SHP77 (cell line): Measurements from ENCODE around the gene IL17B.

Experiments
- DNase-seq, 2 experiments: peaks; one replicate each; lab custom pipeline; 2025; lab: John Stamatoyannopoulos, UW

IL17B gene, protein sequence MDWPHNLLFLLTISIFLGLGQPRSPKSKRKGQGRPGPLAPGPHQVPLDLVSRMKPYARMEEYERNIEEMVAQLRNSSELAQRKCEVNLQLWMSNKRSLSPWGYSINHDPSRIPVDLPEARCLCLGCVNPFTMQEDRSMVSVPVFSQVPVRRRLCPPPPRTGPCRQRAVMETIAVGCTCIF

GRCh38 chr5:149379177-149379761 lies at the start of gene IL17B:
Gene IL17B, minus strand, starts transcription at chr5:149379292. Its CDS starts 67 bp downstream, at chr5:149379225.
- DNase-seq, result peak in 1 of 2 experiments; percentile 26

DNA sequence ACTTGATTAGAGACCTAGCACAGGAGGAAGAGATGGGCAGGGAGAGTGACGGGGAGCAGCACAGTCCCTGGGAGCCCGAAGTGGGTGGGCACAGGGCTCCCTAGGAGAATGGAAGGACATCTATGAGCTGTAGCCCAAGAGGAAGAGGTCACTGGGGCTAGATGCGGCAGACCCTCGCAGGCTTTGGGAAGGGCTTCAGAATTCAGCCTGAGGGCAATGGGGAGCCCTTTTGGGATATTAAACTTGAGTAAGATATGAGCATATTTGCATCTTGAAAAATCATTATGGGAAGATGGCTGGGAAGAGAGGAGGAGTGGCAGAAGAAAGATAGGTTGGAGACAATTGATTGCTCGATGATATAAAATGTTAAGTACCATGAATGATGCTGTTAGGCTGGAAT lies 48.9 kb upstream of the IL17B start:
- no peak for DNase-seq

DNA sequence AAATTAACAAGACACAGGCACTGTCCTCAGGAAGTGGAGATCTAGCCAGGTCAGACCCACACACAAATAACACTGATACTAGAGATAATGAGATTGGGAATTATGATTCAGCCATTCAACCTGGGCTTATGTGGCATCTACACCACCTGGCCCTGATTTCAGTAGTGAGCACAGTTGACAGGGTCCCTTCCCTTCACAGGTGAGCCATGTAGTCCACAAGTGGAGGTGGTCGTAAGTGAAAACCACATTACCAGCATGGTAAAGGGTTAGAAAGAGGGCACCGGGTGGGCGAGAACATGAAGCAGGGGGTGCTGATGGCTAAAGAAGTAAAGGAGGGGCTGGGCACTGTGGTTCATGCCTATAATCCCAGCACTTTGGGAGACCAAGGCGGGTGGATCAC lies 48.3 kb upstream of the IL17B start:
- no peak for DNase-seq

GRCh38 chr5:149426931-149427330 lies 47.8 kb upstream of the IL17B start:
- DNase-seq, result no peak

GRCh38 chr5:149425729-149426128 lies 46.6 kb upstream of the IL17B start:
- DNase-seq, result no peak

DNA sequence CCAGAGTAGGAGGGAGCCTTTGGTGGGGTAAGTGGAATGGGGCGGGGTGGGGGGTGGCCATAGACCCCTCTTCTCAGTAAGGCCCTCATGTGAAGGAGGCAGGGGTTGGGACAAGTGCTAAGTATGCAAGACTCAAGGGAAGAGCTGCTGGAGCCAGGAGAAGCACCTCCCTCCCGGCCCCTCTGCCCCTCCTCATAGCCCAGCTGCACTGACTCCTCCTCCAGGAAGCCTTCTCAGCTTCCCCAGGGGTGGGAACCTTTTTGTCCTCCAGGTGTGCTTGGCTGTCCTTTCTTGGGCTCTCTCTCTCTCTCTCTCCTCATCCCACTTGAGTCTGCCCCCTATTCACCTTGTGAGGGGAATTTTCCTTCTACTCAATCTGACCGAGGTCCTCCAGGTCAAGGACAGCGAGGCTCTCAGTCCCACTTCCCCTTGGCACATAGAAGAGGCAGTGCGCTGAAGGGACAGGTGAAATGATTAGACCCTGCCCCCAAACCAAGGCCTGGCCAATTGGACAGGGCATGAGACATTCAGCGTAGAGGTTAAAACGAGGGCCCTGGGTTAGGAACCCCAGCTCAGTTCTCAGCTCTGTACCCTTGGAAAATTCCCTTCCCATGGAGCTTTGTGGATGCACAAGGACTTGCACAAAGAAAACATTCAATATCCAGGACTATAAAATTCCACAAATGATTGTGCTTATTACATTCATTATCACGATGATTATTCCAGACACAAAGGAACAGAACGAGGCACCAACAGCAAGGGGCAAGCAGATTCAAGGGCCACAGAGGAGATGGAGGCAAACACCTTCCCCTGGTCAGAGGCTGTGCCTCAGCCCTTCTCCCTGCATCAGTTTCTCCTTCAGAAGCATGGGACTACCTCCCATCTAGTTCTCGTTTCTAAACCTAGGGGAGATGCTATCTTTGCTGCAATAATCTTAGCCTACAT lies 45.6 kb upstream of the IL17B start:
- DNase-seq, result no peak

DNA sequence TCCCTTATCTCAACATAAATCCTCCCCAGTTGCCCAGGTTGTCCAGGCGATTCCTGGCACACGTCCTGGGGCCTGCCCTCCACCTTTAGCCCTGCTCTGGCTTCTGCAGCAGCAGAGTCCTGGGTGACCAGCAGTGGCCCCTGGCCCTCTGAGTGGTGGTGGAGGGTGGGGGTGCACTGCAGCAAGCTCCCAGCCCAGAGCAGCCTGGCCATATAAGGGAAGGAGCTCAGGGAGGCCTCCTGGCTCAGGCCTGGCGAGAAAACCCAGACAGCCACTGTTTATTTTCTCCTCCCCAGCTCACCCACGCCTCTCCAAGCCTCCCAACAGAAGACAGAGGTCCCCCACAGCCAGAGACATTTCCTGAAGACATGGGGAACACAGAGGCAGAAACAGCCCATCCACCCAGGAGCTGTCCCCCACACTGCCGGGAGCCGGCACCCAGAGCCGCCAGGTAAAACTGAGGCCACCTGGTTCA lies 44.7 kb upstream of the IL17B start:
- DNase-seq, result no peak

- no peak for DNase-seq
Observed at GRCh38 chr5:149423049-149423793, 44.1 kb upstream of the IL17B start.

DNA sequence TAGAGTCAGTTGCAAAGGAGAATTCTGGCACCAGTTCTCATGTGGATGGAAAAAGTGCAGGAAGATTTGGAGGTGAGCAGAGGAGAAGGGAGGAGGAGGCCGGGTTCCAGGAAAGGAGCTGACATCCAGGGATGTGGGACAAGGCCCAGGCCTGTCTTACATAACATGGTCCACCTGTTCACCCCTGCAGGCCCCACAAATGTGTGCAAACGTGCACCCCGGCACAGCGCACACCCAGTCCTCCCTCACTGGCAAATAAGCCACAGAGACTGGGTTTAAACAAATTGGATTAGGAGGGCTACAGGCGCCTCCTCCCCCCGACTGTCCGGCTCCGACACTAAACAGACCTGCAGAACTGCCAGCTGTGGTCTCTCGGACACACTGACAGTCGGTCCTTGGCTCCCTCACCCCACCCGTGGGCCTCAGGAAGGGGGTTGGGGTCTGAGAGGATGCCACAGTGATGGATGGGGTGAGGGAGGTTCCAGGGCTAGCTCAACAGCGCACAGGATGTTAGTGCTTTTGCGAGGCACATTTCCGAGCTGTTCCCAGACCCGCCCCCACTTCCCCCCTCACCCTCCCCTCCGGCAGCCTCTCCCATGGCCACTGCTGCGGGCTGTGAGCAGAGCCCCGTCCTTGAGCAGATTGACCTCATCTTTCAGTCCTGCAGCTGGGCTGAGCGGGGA lies 43.4 kb upstream of the IL17B start:
- DNase-seq, result peak; percentile 30 to 63

- DNase-seq, result no peak
Observed at GRCh38 chr5:149421834-149422233, 42.7 kb upstream of the IL17B start.

DNA sequence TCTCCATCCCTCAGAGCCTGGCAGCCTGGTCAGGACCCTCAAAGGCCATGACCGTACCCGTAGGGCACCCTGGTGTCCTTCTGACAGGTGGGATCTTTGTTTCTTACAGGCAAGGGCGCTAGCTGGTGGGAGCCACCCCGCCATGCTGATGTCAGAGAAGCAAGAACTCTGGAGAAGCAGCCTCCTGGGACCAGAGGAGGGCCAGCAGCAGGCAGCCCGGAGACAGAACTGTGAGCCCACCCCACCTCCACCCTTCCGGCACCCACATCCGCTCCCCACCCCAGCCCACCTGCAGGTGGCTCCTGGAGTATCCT lies 42.2 kb upstream of the IL17B start:
- DNase-seq, result no peak

GRCh38 chr5:149420545-149421371 lies 41.7 kb upstream of the IL17B start:
- no peak for DNase-seq

GRCh38 chr5:149419859-149420544 lies 40.9 kb upstream of the IL17B start:
- no peak for DNase-seq

DNA sequence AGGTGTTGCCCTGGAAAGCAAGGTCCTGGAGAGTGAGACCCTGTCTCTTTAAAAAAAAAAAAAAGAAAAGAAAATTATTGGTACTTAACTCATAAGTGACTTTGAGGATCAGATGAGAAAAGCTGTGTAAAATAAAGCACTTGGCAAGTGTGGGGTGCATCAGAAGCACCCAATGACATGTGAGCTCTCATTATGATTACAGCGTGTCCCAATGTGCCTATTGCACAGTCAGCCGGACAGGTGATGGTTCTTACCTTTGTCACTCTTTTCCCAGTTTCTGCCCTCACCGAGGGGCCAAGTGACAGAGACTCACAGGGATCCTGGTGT lies 40.4 kb upstream of the IL17B start:
- DNase-seq, result no peak

DNA sequence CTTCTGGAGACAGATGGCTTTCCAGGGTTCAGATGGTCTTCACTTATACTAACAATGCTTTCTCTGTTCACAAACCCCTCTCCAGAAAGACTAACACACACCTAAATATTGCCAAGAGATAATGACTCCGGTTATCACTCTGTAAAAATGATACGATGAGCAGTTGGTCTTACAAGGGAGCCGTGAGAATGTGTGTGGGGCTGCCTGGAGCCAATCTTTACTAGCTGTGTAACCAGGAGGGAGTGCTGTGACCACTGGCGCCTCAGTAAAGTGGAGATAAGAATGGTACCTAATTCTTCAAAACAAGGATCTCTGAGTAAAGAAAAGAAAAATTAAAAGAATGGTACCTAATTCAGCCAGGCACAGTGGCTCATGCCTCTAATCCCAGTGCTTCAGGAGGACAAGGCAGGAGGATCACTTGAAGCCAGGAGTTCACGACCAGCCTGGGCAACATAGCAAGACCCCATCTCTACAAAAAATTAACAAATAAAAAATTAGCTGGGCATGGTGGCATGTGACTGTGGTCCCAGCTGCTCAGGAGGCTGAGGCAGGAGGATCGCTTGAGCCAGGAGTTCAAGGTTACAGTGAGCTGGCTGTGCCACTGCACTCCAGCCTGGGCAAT lies 39.9 kb upstream of the IL17B start:
- no peak for DNase-seq

- no peak for DNase-seq
Observed at GRCh38 chr5:149417711-149418368, 38.7 kb upstream of the IL17B start.

GRCh38 chr5:149416987-149417710 lies 38.1 kb upstream of the IL17B start:
- DNase-seq, result no peak

GRCh38 chr5:149415066-149415967 lies 36.2 kb upstream of the IL17B start:
- no peak for DNase-seq
